Activated T-cell treated with anti-CD3 and anti-CD28 coated beads for 1 hour (primary cell): ENCODE data around the gene NPC2.
"Not testable (repeated sequence)": the region's sequence is repeated elsewhere in the genome, so short reads cannot be mapped to it uniquely, and the experiment has no call there.

Experiments
- DNase-seq: peaks from one replicate; pipeline ENCODE4 v3.0.0-alpha.2; 2020; ENCODE audit warnings: low read depth

Gene NPC2

GRCh38 chr14:74492776-74493342, at the start of gene NPC2:
NPC2 (minus strand) TSS chr14:74493305; CDS start chr14:74493274, 31 bp downstream.
- DNase-seq = no peak

GRCh38 chr14:74542056-74542685, 49.1 kb upstream of the NPC2 start:
- DNase-seq = no peak

- no peak for DNase-seq
Observed at GRCh38 chr14:74541225-74541624, 48.1 kb upstream of the NPC2 start.

GRCh38 chr14:74539503-74539902, 46.4 kb upstream of the NPC2 start:
- no peak for DNase-seq

- DNase-seq = no peak
Observed at GRCh38 chr14:74538411-74539391, 45.6 kb upstream of the NPC2 start.

GRCh38 chr14:74536336-74536735, 43.2 kb upstream of the NPC2 start:
- not testable (repeated sequence) for DNase-seq

- DNase-seq = no peak
Observed at GRCh38 chr14:74535756-74536325, 42.7 kb upstream of the NPC2 start.

GRCh38 chr14:74533576-74533975, 40.5 kb upstream of the NPC2 start:
- no peak for DNase-seq

GRCh38 chr14:74532246-74532645, 39.1 kb upstream of the NPC2 start:
- DNase-seq = no peak

- no peak for DNase-seq
Observed at GRCh38 chr14:74531467-74531866, 38.4 kb upstream of the NPC2 start.

GRCh38 chr14:74531006-74531405, 37.9 kb upstream of the NPC2 start:
- DNase-seq = no peak

GRCh38 chr14:74528886-74529285, 35.8 kb upstream of the NPC2 start:
- DNase-seq = no peak

GRCh38 chr14:74528406-74528805, 35.3 kb upstream of the NPC2 start:
- DNase-seq = no peak

- DNase-seq = no peak
Observed at GRCh38 chr14:74527736-74528280, 34.7 kb upstream of the NPC2 start.

GRCh38 chr14:74526854-74527585, 33.9 kb upstream of the NPC2 start:
- no peak for DNase-seq

- no peak for DNase-seq
Observed at GRCh38 chr14:74525361-74525851, 32.3 kb upstream of the NPC2 start.

- no peak for DNase-seq
Observed at GRCh38 chr14:74524812-74525135, 31.7 kb upstream of the NPC2 start.

- no peak for DNase-seq
Observed at GRCh38 chr14:74524076-74524811, 31.1 kb upstream of the NPC2 start.

- no peak for DNase-seq
Observed at GRCh38 chr14:74522740-74523139, 29.6 kb upstream of the NPC2 start.

- no peak for DNase-seq
Observed at GRCh38 chr14:74521756-74522155, 28.7 kb upstream of the NPC2 start.
